Activated CD8-positive, alpha-beta memory T cell treated with anti-CD3 and anti-CD28 coated beads for 36 hours (primary cell): ENCODE results near the gene TOP2A. TPM values are rescaled to one million over a fixed set of nuclear protein-coding genes. Genes with fewer than 3 reads are reported as not detected.

Experiments
- CTCF ChIA-PET: fragments of 350-600 bp; sonication (Branson Sonifier 250); formaldehyde crosslinking; loops from one replicate; lab custom pipeline; 2021; ENCODE audit warnings: antibody characterized with exemption; lab: Charles Lee
- POLR2A ChIA-PET: fragments of 350-600 bp; sonication (Branson Sonifier 250); formaldehyde crosslinking; loops from one replicate; lab custom pipeline; 2021; ENCODE audit warnings: antibody characterized with exemption; lab: Charles Lee
- total RNA-seq, 2 experiments: library from RNA; stranded (reverse); gene quantifications; one replicate each; pipeline ENCODE4 v1.2.3, GENCODE V29; 2021

TOP2A gene
- total RNA-seq, 2 experiments from 2014 or later, result 159 to 160 TPM

DNA sequence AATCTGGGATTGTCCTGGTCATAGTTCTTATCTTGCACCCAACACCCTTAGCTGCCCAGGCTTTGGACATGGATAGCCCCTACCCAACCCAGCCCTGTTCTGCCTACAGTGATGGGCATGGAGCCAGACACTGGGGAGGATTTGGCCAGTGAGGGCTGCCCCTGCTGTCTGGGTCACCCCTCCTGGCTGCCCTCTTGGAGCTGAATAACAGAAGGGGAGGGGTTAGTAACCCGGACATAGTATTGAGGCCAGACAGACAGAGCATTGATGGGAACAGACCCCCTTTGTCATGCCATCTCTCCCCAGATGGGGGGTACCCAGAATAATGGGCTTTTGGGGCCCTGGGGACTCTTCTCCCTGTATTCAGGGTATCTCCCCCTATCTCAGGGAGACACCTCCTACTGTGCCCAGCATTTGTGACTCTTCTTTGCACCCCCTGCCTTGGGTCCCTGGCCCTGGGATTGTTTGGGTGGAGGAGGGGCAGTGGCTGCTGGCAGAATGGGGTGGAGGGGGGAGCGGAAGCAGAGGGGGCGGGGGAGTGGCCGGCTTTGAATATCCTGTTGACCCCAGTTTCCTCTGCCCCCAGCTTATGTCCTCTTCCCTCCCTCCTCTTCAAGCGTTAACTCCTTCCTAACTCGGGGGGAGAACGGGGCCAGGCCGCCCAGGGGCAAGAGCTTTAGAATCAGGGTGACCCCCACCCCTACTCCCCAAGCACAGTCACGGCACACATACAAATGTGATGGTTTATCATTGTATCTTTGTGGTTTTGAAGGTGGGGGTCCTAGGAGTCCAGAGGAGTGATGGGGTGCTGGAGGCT is 70.2 kb downstream of the TOP2A start:
- POLR2A ChIA-PET, result no interaction called here

DNA sequence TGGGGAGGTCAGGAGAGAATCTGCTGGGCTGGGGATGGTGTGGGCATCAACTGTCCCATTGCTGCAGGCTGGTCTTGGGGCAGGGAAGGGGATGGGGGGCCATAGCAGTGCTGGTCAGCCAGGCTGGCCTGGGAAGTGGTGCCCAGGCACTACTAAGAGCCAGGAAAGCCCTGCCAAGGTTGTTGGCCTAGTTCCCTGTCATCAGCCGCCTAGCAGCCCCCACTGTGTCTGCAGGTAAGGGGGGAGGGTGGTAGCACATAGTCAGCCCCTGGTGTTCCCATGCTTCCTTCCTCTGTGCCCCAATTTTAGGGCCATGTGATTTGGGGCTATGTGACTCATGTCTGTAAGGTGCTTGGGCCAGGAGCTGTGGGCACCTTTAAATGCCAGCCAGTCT is 70.9 kb downstream of the TOP2A start:
- CTCF ChIA-PET, result interaction anchor here (2.9 to 6.1 kb wide), 3 partner anchors 9 to 30 kb away, joined by 8 to 41 read pairs (median 15); no protein-coding TSS in a partner anchor
- POLR2A ChIA-PET, result no interaction called here

More for the DNA sequence above, 70.2 kb downstream of the TOP2A start:
- CTCF ChIA-PET, result interaction anchor here (2.9 to 3.7 kb wide), 2 partner anchors 11 to 30 kb away, joined by 8 to 15 read pairs; no protein-coding TSS in a partner anchor

DNA sequence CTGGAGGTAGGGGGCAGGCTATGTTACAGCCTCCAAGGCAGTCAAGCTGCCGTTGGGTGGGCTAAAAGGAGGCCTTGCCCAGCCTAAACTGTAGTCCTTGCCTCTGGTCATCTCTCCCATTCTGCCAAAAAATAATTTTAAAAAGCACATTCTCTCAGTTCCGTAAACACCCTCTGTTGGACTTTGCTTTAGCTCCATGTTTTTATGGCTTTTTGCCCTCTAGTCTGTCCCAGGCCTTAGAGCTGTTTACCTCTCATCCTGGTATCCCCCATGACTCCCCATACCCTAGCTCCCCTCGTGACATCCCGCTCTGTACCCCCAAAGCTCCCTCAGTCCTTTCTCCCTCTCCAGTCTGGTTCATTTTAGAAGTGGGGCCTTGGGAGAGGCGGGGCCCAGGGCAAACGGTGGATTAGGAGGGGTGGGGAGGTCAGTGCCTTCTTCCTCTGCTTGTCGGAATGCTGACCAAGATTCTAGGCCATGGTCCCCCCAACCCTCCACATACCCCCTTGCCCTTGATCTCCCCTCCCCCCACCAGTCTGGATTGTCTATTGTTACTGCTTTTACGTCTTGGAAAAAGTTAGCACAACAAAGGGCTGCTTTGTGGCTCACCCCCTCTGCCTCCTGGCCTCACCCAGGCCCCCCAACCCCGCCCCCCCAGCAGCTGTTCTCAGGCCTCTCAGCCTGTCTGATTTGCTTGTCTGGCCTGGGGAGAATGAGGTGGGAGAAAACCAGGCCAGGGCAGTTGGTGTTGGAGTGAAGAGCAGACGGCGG is 71.5 kb downstream of the TOP2A start:
- POLR2A ChIA-PET, result interaction anchor here (0.5 kb wide), 1 partner anchor 58 kb away, joined by 5 read pairs; no protein-coding TSS in a partner anchor
- CTCF ChIA-PET, result interaction anchor here (0.6 to 6.1 kb wide), 6 partner anchors 9 to 56 kb away, joined by 3 to 41 read pairs (median 6); no protein-coding TSS in a partner anchor

DNA sequence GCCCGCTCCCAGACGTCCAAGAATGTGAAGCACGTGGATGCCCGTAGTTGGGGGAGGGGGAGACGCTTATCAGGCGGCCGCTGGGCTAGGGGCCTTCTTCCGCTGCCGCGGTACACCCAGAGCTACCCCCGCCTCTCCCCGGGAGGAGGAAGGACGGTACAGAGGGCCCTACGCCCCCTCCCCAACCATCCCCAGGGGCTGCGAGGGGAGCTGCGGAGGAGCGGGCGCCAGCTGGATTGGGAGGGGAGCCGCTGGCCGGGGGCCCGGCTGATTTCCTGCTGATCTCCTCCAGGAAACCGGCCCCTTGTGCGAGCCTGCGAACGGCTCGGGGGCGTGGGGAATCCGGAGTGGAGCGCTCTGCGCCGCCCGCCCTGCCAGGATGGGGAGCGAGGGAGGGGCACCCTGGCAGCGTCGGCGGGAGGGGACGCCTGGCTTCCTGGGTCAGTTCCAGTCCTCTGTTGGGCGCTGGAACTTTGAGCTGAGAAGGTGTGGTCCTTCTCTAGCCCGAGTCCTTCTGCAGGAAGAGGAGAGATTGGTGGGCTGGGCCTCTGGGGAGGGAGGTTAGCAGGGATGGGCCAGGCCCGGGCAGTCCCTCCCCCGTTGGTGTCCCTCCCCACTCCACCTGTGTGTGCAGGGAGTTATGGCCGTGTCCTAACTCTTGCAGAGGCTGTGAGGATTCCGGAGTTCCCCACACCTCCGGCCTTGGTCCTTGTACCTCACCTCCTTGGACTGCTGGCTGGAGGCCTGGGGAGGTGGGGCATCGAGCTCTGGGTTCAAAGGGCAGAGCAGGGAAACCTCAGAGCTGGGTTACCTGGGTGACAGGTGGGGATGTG is 72.3 kb downstream of the TOP2A start:
- ChIA-PET CTCF (interaction anchor here (0.6 to 6.1 kb wide), 7 partner anchors 10 to 55 kb away, joined by 3 to 41 read pairs (median 6); no protein-coding TSS in a partner anchor), POLR2A (interaction anchor here (0.5 kb wide), 1 partner anchor 57 kb away, joined by 5 read pairs; no protein-coding TSS in a partner anchor)

DNA sequence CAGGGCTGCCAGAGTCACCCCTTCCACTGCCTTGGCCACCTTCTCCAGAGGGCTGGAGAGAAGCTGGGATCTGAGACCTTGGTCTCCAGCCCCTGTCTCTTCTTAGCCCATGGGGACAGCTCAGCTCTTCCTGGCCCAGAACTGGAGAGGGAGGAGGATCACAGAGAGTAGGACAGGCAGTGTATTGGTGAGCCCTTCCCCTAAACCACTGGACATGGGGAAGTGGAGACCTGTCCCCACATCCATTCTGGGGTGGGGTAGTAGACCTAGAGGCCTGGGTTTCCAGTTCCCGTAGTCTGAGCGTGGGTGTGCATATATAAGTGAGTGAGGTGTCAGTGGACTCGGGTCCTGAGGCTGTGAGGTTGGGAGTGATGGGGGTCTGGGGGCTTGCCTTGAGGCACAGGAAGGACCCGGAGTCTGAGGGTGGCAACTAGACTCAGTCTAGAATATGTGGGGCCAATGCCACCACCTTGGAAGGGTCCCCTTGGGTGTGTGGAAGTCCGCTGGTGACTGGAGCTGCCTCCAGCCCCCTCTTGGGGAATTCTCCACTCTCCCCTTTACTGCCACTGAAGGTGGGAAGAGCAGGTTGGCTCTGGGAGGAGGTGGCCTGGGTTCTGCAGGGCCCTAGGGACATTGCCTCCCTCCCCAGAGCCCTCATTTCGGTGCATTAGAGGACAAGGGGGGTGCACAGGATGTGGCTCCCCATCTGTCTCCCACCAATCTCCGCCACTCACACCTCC is 73.1 kb downstream of the TOP2A start:
- ChIA-PET POLR2A (no interaction called here), CTCF (interaction anchor here (0.6 to 6.1 kb wide), 7 partner anchors 11 to 65 kb away, joined by 3 to 41 read pairs (median 4); no protein-coding TSS in a partner anchor)

DNA sequence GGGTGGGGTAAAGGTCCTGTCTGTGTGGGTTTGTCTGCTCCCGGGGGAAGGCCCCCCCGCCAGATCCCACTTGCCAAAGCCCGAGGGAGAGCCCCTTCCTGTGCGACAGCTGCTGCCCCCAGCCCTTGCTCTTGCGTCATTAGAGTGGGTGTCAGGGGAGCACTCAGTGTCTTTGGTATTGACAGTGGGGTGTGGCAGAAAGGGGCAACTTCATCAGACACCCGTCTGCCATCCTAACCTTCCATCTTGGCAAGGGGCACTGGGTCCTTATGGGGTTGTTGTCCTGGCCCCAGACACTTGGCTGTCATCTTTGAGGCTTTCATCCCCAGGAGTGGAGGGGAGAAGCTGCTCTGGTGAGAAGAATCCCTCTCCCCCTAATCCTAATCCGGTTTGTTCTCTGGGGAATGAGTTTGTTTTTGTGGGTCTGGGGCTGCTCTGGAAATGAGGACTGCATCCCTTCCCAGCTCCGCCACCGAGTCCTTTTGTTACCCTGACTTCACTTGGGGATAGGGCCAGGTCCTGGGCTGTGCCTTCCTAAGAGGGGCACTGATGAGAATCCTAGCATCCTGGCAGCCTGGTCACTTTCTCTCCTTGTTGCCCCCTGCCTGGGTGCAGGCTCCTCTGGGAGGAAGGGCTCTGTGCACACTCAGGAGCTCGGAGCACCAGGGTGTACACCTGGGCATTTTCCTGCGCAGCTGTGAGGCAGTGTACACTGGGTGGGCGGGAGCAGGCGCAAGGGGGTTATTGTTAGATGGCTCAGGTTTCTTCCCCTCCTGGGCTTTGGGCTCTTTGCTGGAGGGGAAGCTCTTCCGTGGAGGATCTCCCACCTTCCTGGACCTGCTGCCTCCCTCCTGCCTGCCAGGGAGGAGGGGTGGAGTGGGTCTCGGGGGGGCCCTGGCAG is 74.2 kb downstream of the TOP2A start:
- CTCF ChIA-PET, result interaction anchor here (1.1 to 6.1 kb wide), 2 partner anchors 12 to 28 kb away, joined by 3 to 41 read pairs; no protein-coding TSS in a partner anchor
- POLR2A ChIA-PET, result interaction anchor here (0.6 kb wide), 1 partner anchor 16 kb away, joined by 3 read pairs; no protein-coding TSS in a partner anchor

DNA sequence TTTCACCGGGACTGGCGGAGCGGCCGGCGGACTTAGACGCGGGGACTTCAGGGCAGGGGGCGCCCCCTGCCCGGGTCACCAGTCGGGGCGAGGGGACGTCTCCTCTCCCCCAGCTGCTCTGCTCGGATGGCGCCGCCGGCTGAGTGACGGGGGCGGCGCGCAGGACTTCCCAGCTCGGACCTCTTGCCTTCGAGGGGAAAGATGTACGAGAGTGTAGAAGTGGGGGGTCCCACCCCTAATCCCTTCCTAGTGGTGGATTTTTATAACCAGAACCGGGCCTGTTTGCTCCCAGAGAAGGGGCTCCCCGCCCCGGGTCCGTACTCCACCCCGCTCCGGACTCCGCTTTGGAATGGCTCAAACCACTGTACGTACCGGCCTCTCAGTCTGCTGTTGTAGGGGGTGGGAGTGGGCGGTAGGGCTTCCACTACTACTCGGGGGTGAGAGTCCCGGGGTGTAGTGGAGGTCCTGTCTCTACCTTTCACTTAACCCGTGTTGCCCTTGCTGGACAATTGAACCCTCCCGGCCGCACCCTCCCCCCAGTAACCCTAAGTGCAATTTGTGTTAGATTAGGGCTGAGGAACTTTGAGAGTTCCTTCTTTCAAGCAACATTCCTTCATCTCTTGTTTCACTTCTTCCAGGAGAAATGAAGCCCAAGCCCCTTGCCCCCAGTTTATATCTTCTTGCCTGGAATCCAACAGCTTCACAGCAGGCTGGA is 75.0 kb downstream of the TOP2A start:
- CTCF ChIA-PET, result interaction anchor here (6.1 kb wide), 1 partner anchor 13 kb away, joined by 41 read pairs; no protein-coding TSS in a partner anchor
- POLR2A ChIA-PET, result interaction anchor here (0.7 kb wide), 1 partner anchor 191 kb away, joined by 3 read pairs; no protein-coding TSS in a partner anchor

DNA sequence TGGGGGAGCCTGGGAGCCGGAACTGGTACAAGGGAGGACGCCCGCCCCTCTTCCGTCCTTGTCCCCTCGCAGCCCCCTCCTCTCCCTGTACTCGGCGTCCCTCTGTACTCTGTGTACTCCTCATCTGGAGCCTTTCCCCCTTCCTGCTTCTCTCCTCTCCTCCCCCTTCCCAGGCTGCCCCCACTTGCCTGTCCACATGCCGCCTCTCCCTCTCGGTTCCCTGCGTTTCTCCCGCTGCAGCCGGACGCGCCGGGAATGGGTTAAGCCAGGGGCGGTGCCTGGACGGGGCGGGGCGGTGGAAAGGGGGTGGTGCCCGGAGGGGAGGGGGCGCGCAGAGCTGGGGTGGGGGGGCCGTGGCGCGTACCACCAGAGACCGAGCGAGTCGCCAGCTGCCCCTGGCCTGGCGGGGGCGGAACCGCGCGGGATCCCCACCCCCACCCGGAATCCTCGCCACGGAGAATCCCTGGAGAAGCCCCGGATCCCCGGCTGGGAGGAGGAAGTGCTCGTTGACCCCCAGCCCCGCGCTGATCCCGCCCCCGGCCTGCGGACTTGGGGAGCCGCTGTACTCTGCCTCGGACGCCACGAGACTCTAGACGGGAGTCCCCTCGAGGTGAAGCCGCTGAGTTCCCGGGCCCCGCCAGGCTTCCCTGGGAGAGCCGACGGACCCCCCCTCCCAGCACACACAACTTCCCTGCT is 75.7 kb downstream of the TOP2A start:
- ChIA-PET POLR2A (interaction anchor here (0.7 to 1.6 kb wide), 2 partner anchors 16 to 192 kb away, joined by 3 to 5 read pairs; no protein-coding TSS in a partner anchor), CTCF (interaction anchor here (6.1 kb wide), 1 partner anchor 14 kb away, joined by 41 read pairs; no protein-coding TSS in a partner anchor)

DNA sequence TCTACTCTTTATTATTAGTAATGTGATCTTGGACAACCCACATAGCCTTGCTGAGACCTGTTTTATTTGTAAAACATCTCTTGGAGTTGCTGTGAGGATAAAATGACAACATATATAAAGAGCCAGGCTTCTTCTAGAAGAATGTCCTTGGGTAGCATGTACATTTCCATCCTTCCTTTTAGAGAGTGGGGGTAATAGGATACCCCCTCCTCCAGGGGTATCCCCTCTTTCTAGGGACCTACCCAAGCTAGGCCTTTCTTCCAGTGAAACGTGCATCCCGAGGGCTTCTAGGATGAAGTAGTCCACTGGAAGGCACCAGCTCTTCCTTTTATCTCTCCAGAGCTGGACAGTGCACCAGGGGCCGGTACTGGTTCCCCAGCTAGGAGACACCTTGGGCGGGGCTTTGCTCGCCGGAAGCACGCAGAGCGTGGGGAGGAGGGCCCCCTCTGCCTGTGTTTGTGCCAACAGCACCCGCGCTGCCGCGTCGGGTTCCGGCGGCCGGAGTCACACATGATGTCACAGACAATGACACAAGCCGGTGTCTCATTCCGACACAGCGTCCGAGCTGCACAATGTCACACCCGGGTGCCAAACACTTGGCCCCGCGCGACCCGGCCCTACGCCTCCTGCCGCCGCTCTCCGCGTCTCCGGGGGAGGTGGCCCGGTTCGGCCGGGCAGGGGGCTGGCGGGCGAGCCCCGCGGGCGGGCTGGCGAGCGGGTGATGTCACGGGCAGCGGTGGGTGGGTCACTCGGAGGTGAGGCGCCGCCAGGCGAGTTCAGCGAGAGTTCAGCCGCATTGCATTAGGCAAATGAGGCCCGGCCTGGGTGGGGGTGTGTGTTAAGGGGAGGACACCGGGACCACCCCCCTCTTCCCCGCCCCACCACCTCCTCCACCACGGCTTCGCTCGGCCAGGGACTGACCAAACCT is 76.6 kb downstream of the TOP2A start:
- ChIA-PET POLR2A (interaction anchor here (0.5 to 1.6 kb wide), 3 partner anchors 16 to 1907 kb away, joined by 3 to 7 read pairs (median 5); partner anchors contain the start of gene CDK12), CTCF (interaction anchor here (0.7 to 6.1 kb wide), 7 partner anchors 10 to 37 kb away, joined by 3 to 41 read pairs (median 3); no protein-coding TSS in a partner anchor)

DNA sequence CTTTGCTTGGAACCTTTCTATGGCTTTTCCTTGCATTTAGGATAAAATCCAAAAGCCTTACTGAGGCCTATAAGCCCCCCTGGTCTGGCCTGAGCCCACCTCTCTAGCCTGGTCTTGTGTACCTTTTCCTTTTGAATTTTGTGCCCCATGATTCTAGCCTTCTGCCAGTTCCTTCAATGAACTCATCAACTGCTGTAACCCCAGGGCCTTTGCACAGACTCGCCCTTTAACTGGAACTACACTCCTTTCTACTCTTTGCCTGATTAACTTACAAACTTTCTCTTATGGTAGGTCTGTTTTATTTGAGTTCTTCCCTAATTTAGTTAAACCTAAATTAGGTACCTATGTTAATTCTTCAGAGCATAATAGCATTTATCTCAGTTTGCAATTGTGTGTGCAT is 77.4 kb downstream of the TOP2A start:
- CTCF ChIA-PET, result interaction anchor here (0.7 to 6.1 kb wide), 5 partner anchors 10 to 21 kb away, joined by 3 to 41 read pairs (median 4); no protein-coding TSS in a partner anchor
- POLR2A ChIA-PET, result interaction anchor here (1.6 kb wide), 1 partner anchor 15 kb away, joined by 5 read pairs; no protein-coding TSS in a partner anchor

DNA sequence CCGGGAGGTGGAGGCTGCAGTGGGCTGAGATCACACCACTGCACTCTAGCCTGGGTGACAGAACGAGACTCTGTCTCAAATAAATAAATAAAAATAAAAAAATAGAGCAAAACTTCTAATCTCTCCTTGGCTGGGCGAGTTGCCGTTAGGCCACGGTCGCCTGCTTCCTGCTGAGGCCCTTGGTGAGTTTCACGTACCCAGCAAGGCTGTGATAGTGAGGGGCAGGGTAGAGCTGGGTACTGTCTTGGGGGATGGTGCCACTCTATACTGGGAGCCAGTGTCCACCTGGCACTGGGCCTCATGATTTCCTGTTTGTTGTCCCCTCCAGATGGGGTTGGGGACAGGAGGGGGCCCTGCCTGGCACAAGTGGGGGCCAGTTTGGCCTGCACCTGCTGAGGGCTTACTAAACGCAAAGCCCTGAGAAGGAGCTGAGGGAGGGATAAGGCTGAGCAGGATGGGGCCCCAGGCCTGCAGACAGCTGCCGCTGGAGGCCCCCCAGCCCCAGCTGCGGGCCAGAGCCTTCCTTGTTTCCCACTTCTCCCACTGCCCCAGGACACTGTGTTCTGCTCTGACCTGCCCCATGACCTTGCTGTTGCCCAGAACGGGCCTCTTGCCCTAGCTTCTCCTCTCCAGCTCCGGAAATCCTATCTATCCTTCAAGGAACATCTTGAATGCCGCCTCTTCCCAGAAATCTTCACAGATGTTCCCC is 78.6 kb downstream of the TOP2A start:
- ChIA-PET CTCF (interaction anchor here (0.6 to 1.7 kb wide), 5 partner anchors 11 to 27 kb away, joined by 3 to 5 read pairs (median 4); no protein-coding TSS in a partner anchor), POLR2A (no interaction called here)
